Measurements from ENCODE around the gene FGF14. TPM values are rescaled to one million over a fixed set of nuclear protein-coding genes. Genes with fewer than 3 reads are reported as not detected.

The FGF14 gene
- polyA plus RNA-seq, 1 donor (not counting 4 experiments of a cell fraction or from before 2014, with no cell fraction given) = 0.09 TPM

GRCh38 chr13:102039264-102039663 lies 362.6 kb downstream of the FGF14 start:
- H3K27me3 ChIP-seq (ENCODE audit: control insufficient read depth, extremely low read depth, insufficient read depth, low read length) = no peaks in the 10 kb centered on the region
- no peaks in the 10 kb centered on the region for H3K79me2 ChIP-seq (ENCODE audit: control insufficient read depth, insufficient read depth, low read length)
- dilution Hi-C loops (cut with MboI; ENCODE audit: extremely low pct_ligation_motif_present, low sequenced_read_pairs) = no loop called here
- H3K9me1 ChIP-seq (ENCODE audit: control insufficient read depth, extremely low read depth, insufficient read depth, low read length) = no peaks in the 10 kb centered on the region
- TF ChIP-seq EZH2 (IDR thresholded peaks at IDR 0.05; ENCODE audit: low read length) (no peak), CTCF (optimal IDR thresholded peaks at IDR 0.05 in 1 of 3, IDR thresholded peaks at IDR 0.05 in 1 of 3, conservative IDR thresholded peaks at IDR 0.05 in 1 of 3; ENCODE audit: extremely low read depth in 1 of 3, insufficient read depth in 2 of 3, low read length in 3 of 3) (no peak)
- no peak overlapping the region for H3K4me2 ChIP-seq (ENCODE audit: control insufficient read depth, extremely low read depth, insufficient read depth, low read depth, low read length)
- H3K9ac ChIP-seq (ENCODE audit: control insufficient read depth, extremely low read depth, insufficient read depth, low read length) = no peak overlapping the region
- no peaks in the 10 kb centered on the region for H3K4me1 ChIP-seq (ENCODE audit: control insufficient read depth, extremely low read depth, insufficient read depth, low read length)
- FAIRE-seq = no peak
- no peaks in the 10 kb centered on the region for H3K9me3 ChIP-seq (ENCODE audit: control insufficient read depth, low read depth, low read length)
- H3K36me3 ChIP-seq (ENCODE audit: control insufficient read depth in 2 of 2, extremely low read depth in 1 of 2, insufficient read depth in 2 of 2, low read length in 2 of 2) = no peaks in the 10 kb centered on the region
- H3K4me3 ChIP-seq (ENCODE audit: control insufficient read depth in 2 of 3, extremely low read depth in 1 of 3, insufficient read depth in 2 of 3, low read depth in 1 of 3, low read length in 3 of 3) = no peak overlapping the region
- DNase-seq (ENCODE audit: low read depth, low spot score) = no peak
- H4K20me1 ChIP-seq (ENCODE audit: control insufficient read depth, extremely low read depth, insufficient read depth, low read length) = no peaks in the 10 kb centered on the region
- no peak overlapping the region for H2AFZ ChIP-seq (ENCODE audit: control insufficient read depth, low read length)
- no peak overlapping the region for H3K27ac ChIP-seq (ENCODE audit: control insufficient read depth, insufficient read depth, low read length)

- H3K4me3 ChIP-seq (ENCODE audit: control insufficient read depth in 2 of 3, extremely low read depth in 1 of 3, insufficient read depth in 2 of 3, low read depth in 1 of 3, low read length in 3 of 3) = no peak overlapping the region
- H3K27me3 ChIP-seq (ENCODE audit: control insufficient read depth, extremely low read depth, insufficient read depth, low read length) = no peaks in the 10 kb centered on the region
Measured at GRCh38 chr13:102038787-102039186, 363.1 kb downstream of the FGF14 start.

More at GRCh38 chr13:102038787-102039186, 363.1 kb downstream of the FGF14 start:
- no peak overlapping the region for H3K4me2 ChIP-seq (ENCODE audit: control insufficient read depth, extremely low read depth, insufficient read depth, low read depth, low read length)
- H2AFZ ChIP-seq (ENCODE audit: control insufficient read depth, low read length) = no peak overlapping the region
- no peaks in the 10 kb centered on the region for H3K9me3 ChIP-seq (ENCODE audit: control insufficient read depth, low read depth, low read length)
- DNase-seq (ENCODE audit: low read depth, low spot score) (no peak), FAIRE-seq (no peak)
- no peak overlapping the region for H3K9ac ChIP-seq (ENCODE audit: control insufficient read depth, extremely low read depth, insufficient read depth, low read length)
- dilution Hi-C loops (cut with MboI; ENCODE audit: extremely low pct_ligation_motif_present, low sequenced_read_pairs) = no loop called here
- H3K36me3 ChIP-seq (ENCODE audit: control insufficient read depth in 2 of 2, extremely low read depth in 1 of 2, insufficient read depth in 2 of 2, low read length in 2 of 2) = no peaks in the 10 kb centered on the region
- H3K9me1 ChIP-seq (ENCODE audit: control insufficient read depth, extremely low read depth, insufficient read depth, low read length) = no peaks in the 10 kb centered on the region
- H3K4me1 ChIP-seq (ENCODE audit: control insufficient read depth, extremely low read depth, insufficient read depth, low read length) = no peaks in the 10 kb centered on the region
- H4K20me1 ChIP-seq (ENCODE audit: control insufficient read depth, extremely low read depth, insufficient read depth, low read length) = no peaks in the 10 kb centered on the region
- H3K79me2 ChIP-seq (ENCODE audit: control insufficient read depth, insufficient read depth, low read length) = no peaks in the 10 kb centered on the region
- TF ChIP-seq EZH2 (IDR thresholded peaks at IDR 0.05; ENCODE audit: low read length) = no peak
- no peak for TF ChIP-seq CTCF (optimal IDR thresholded peaks at IDR 0.05 in 1 of 3, IDR thresholded peaks at IDR 0.05 in 1 of 3, conservative IDR thresholded peaks at IDR 0.05 in 1 of 3; ENCODE audit: extremely low read depth in 1 of 3, insufficient read depth in 2 of 3, low read length in 3 of 3)
- H3K27ac ChIP-seq (ENCODE audit: control insufficient read depth, insufficient read depth, low read length) = no peak overlapping the region

Data from keratinocyte (primary cell).